Panc1 (cell line): ENCODE data around the gene AOC2. TPM values are rescaled to one million over a fixed set of nuclear protein-coding genes. Genes with fewer than 3 reads are reported as not detected.

Experiments used
- ATAC-seq: fragments of 200-7000 bp; cut with Tn5 transposase; 2 replicates; pipeline ENCODE4 v1.9.1; 2020; ENCODE audit warnings: mild to moderate bottlenecking, moderate library complexity
- BruUV-seq: library from RNA; stranded (reverse); fragments of 400-500 nt; replicated peaks from 2 replicates; lab custom pipeline; 2021; lab: Mats Ljungman, UMichigan
- CTCF ChIA-PET: fragments of 300-600 bp; sonication (Branson Sonifier 250); formaldehyde crosslinking; loops from one replicate; lab custom pipeline; 2022; ENCODE audit warnings: antibody characterized with exemption; lab: Charles Lee
- POLR2A ChIA-PET: fragments of 300-600 bp; sonication (Branson Sonifier 250); formaldehyde crosslinking; loops from one replicate; lab custom pipeline; 2022; ENCODE audit warnings: antibody characterized with exemption; lab: Charles Lee
- DNase-seq: peaks from one replicate; pipeline ENCODE4 v3.0.0-alpha.2; 2010; ENCODE audit warnings: low read depth, low spot score
- H3K27ac ChIP-seq: 2 replicates; pipeline ENCODE4 v1.5.1; 2011; ENCODE audit warnings: mild to moderate bottlenecking, low read length, inconsistent platforms
- H3K27me3 ChIP-seq: fragments of 200-500 bp; sonication (Bioruptor generic); 2 replicates; pipeline ENCODE4 v1.6.0; 2014; ENCODE audit warnings: low read length, inconsistent platforms; ENCODE audit not compliant: control insufficient read depth, insufficient read depth
- H3K36me3 ChIP-seq: fragments of 200-500 bp; sonication (Bioruptor generic); 2 replicates; pipeline ENCODE4 v1.5.1; 2014; ENCODE audit warnings: inconsistent platforms, mild to moderate bottlenecking, low read length, moderate library complexity; ENCODE audit not compliant: control insufficient read depth, insufficient read depth
- H3K4me1 ChIP-seq: 2 replicates; pipeline ENCODE4 v1.5.1; 2011; ENCODE audit warnings: inconsistent platforms, mild to moderate bottlenecking, low read length, moderate library complexity; ENCODE audit not compliant: control insufficient read depth, insufficient read depth
- H3K4me3 ChIP-seq, 2 experiments: 2 replicates each; pipeline ENCODE4 v1.5.1; 2011 to 2012; ENCODE audit warnings: low read depth in 2 of 2, low read length in 2 of 2, mild to moderate bottlenecking in 2 of 2, inconsistent platforms in 1 of 2, moderate library complexity in 1 of 2
- H3K9me3 ChIP-seq: fragments of 200-500 bp; sonication (Bioruptor generic); 2 replicates; pipeline ENCODE4 v1.5.1; 2014; ENCODE audit warnings: low read depth, mild to moderate bottlenecking, inconsistent platforms, low read length, moderate library complexity; ENCODE audit not compliant: control insufficient read depth, insufficient read depth
- CTCF ChIP-seq: fragments of 450-650 bp; IDR thresholded peaks from 2 replicates; pipeline ENCODE4 v1.5.1; 2017; ENCODE audit warnings: mild to moderate bottlenecking
- POLR2AphosphoS5 ChIP-seq: IDR thresholded peaks from 2 replicates; pipeline ENCODE4 v1.6.1; 2012; ENCODE audit warnings: mild to moderate bottlenecking, low read depth, low read length, moderate library complexity
- REST ChIP-seq, 2 experiments: IDR thresholded peaks; 2 replicates each; pipeline ENCODE4 v1.6.1; 2011 to 2012; ENCODE audit warnings: low read depth in 2 of 2, control low read depth in 1 of 2, low read length in 1 of 2, mild to moderate bottlenecking in 1 of 2, moderate library complexity in 1 of 2; ENCODE audit not compliant: insufficient read depth in 1 of 2
- SIN3A ChIP-seq: IDR thresholded peaks from 2 replicates; pipeline ENCODE4 v1.6.1; 2012; ENCODE audit warnings: low read depth, mild to moderate bottlenecking, low read length, moderate library complexity, borderline replicate concordance; ENCODE audit not compliant: insufficient read depth
- TCF7L2 ChIP-seq: IDR thresholded peaks from 2 replicates; pipeline ENCODE4 v1.6.1; 2011; ENCODE audit warnings: mild to moderate bottlenecking, low read depth, low read length, inconsistent platforms
- in situ Hi-C: cut with HindIII; loops from 2 replicates; pipeline ENCODE4 v1.10.0; 2016; ENCODE audit warnings: low sequenced_read_pairs, low pct_unique_long_range_greater_than_20kb
- intact Hi-C: fragments of 100-400 bp; cut with micrococcal nuclease; formaldehyde crosslinking; loops from one replicate; pipeline ENCODE4 v1.10.0; 2022; ENCODE audit not compliant: unreplicated experiment
- total RNA-seq: library from RNA; stranded (reverse); gene quantifications from one replicate; pipeline ENCODE4 v1.2.1, GENCODE V29; 2021; ENCODE audit not compliant: unreplicated experiment

AOC2 gene
- total RNA-seq, 1 experiment from 2014 or later: 0.85 TPM

- peaks cover 8% of the 10 kb centered on the region; the same call in 1 of the 2 replicates for H3K4me1 ChIP-seq
- H3K36me3 ChIP-seq: peaks cover 5% of the 10 kb centered on the region
- TF ChIP-seq SIN3A (no peak), TCF7L2 (no peak), CTCF (no peak), POLR2AphosphoS5 (no peak), REST (IDR thresholded peaks at IDR 0.05; ENCODE audit: insufficient read depth in 1 of 2, low read depth in 2 of 2, low read length in 1 of 2) (no peak)
- H3K4me3 ChIP-seq: peak overlapping the region; percentile 95 to 96
- DNase-seq (no peak), ATAC-seq (peak; percentile 27; the same call in 1 of the 2 replicates)
- CTCF ChIA-PET: interaction anchor here (0.7 kb wide), 1 partner anchor 95 kb away, joined by 5 read pairs; no protein-coding TSS in a partner anchor
- intact Hi-C loops (no loop called here), in situ Hi-C loops (no loop called here)
- H3K27ac ChIP-seq: peak overlapping the region; percentile 93
- POLR2A ChIA-PET: interaction anchor here (0.6 kb wide), 1 partner anchor 135 kb away, joined by 6 read pairs; no protein-coding TSS in a partner anchor
- BruUV-seq: no TSS peak
- no peaks in the 10 kb centered on the region for H3K9me3 ChIP-seq
- H3K27me3 ChIP-seq: no peaks in the 10 kb centered on the region
These were observed 10.5 kb upstream of the AOC2 start for GRCh38 chr17:42833767-42834422.

GRCh38 chr17:42835732-42836131 is 8.6 kb upstream of the AOC2 start:
- no TSS peak for BruUV-seq
- DNase-seq: no peak
- peaks cover 10% of the 10 kb centered on the region for H3K36me3 ChIP-seq
- no peak overlapping the region for H3K4me3 ChIP-seq
- no peak for ATAC-seq
- ChIA-PET POLR2A (no interaction called here), CTCF (no interaction called here)
- no peaks in the 10 kb centered on the region for H3K27me3 ChIP-seq
- H3K9me3 ChIP-seq: no peaks in the 10 kb centered on the region
- intact Hi-C loops: no loop called here
- TF ChIP-seq SIN3A (no peak), CTCF (no peak), REST (IDR thresholded peaks at IDR 0.05; ENCODE audit: insufficient read depth in 1 of 2, low read depth in 2 of 2, low read length in 1 of 2) (no peak), POLR2AphosphoS5 (no peak), TCF7L2 (no peak)
- H3K27ac ChIP-seq: no peak overlapping the region
- in situ Hi-C loops: no loop called here
- peaks cover 8% of the 10 kb centered on the region; the same call in 1 of the 2 replicates for H3K4me1 ChIP-seq
